ENCODE results near the gene SIK3.

DNA sequence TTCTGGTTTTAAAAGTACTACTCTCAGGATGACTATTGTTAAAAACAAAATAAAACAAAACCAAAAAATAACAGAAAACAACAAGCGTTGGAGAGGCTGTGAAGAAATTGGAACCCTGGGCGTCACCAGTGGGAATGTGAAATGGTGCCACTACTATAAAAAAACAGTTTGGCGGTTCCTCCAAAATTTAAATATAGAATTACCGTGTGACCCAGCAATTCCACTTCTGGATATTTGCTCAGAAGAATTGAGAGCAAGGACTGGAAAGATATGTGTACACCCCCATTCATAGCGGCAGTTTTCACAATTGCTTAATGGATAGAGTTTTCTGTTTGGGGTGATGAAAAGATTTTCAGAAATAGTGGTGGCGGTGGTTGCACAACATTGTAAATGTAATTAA is 283.7 kb downstream of the SIK3 start:
- TF ChIP-seq POLR2A (IDR thresholded peaks at IDR 0.05) (no peak), CTCF (IDR thresholded peaks at IDR 0.05) (no peak)
